ENCODE results near the gene NUTM2A. TPM values are rescaled to one million over a fixed set of nuclear protein-coding genes. Genes with fewer than 3 reads are reported as not detected.
"Not testable (repeated sequence)": the region's sequence is repeated elsewhere in the genome, so short reads cannot be mapped to it uniquely, and the experiment has no call there.

NUTM2A gene
- 1 to 10 TPM; 1.9 to 5.1 (median 3.5) TPM for polyA plus RNA-seq (ENCODE audit: insufficient read depth in 1 of 5, insufficient read length in 5 of 5, low replicate concordance in 1 of 5)
- long read RNA-seq, donor 1, partial matches to known transcripts = 7 of 13 reads
- long read RNA-seq, donor 1, other reads (novel, unspliced or antisense) = 6 of 13 reads
- long read RNA-seq, donor 2, partial matches to known transcripts = 7 of 13 reads
- long read RNA-seq, donor 2, other reads (novel, unspliced or antisense) = 5 of 13 reads
- long read RNA-seq, donor 3 = 0 reads
- long read RNA-seq, donor 4, partial matches to known transcripts = 7 of 7 reads
- long read RNA-seq, donor 4, other reads (novel, unspliced or antisense) = 0 of 7 reads
- long read RNA-seq, donor 5, partial matches to known transcripts = 8 of 8 reads
- long read RNA-seq, donor 5, other reads (novel, unspliced or antisense) = 0 of 8 reads
- long read RNA-seq, donor 6 = 0 reads
- long read RNA-seq, donor 7, partial matches to known transcripts = 5 of 5 reads
- long read RNA-seq, donor 7, other reads (novel, unspliced or antisense) = 0 of 5 reads
- long read RNA-seq, donor 8 = 0 reads

DNA sequence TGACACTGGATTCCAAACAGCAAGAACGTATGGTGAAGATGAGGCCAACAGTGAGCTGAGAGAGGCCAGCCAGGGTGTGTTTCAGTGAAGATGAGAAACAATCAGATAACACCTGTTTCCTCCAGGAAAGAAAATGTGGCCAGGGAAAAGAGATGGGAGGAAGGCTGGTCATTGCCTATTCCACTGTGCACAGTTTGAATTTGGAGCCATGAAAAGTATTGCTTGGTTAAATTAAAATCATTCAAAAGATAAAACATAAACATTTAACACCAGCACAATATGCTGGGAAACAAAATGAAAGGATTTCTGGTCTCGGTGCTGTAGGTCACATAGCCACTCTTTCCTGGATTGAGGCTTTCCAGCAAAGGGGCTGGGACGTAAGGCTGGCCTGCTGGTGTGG, at the start of gene NUTM2A:
TSS of gene NUTM2A (plus strand) at position 301 of the 400 bp plus-strand sequence. CDS start 383 bp downstream, outside the sequence.
- not testable (repeated sequence) for DNase-seq

- DNase-seq = not testable (repeated sequence)
These were observed 47.7 kb upstream of the NUTM2A start for GRCh38 chr10:87177587-87177986.

- not testable (repeated sequence) for DNase-seq
These were observed 40.8 kb upstream of the NUTM2A start for GRCh38 chr10:87184421-87184820.

DNA sequence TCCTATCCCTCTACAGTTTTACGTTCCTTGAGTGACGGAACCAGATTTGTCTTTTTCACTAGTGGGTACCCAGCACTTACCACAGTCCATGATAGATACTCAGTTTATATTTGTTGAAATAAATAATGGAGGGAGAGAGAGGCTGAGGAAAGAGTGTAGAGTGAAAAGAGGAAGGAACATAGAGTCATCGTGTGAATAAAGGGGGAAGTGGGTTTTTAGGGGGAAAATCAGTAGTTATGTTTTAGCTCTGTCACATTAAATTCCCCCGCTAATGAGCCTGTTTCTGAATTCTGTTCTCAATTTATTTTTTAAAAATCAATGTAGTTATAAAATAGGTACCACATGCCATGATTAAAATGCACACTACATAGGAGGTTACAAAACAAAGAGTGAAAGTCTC, 39.2 kb upstream of the NUTM2A start:
- DNase-seq = not testable (repeated sequence)

GRCh38 chr10:87187573-87187972, 37.7 kb upstream of the NUTM2A start:
- DNase-seq = not testable (repeated sequence)

- not testable (repeated sequence) for DNase-seq
These were observed 33.4 kb upstream of the NUTM2A start for GRCh38 chr10:87191841-87192240.

GRCh38 chr10:87200924-87201323, 24.3 kb upstream of the NUTM2A start:
- not testable (repeated sequence) for DNase-seq

GRCh38 chr10:87204801-87205200, 20.4 kb upstream of the NUTM2A start:
- not testable (repeated sequence) for DNase-seq

DNA sequence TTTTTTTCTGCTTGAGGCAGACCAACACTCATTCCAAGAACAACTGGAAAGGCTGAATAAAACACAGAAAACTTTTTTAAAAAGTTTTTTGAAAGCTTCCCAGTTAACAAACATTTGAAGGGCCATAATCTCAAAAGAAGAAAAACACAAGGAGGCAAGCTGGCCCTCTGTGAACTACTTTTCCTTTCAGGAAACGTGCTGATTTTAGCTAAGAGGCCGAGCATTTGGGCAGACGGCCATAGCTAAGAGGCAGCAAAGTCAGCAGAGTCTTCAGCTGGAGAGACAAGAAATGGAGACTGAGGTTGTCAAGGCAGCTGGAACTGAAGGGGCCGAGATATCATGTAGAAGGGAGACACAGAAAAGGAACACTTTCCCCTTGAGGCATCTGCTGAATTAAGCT, 18.3 kb upstream of the NUTM2A start:
- DNase-seq = not testable (repeated sequence)

GRCh38 chr10:87210309-87210708, 14.9 kb upstream of the NUTM2A start:
- DNase-seq = not testable (repeated sequence)

DNA sequence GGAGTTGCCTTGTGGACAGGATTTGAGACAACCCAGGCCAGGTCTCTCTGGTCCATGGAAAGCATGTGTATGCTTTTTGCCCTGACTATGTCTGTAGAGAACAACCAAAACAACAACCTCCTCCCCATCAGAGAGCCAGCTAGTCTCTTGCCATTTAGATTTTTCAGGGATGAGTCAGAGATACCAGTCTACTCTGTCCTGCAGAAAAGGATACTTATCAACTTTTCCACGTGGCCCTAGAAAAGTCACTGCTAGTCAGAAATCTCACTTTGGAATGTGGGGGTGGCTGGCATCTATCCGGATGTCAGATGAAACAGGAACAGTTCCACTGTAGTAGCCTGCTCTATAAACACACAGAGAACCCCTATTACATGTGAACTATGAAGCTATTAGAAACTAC, 13.4 kb upstream of the NUTM2A start:
- not testable (repeated sequence) for DNase-seq

GRCh38 chr10:87213150-87213765, 12.0 kb upstream of the NUTM2A start:
- not testable (repeated sequence) for DNase-seq

DNA sequence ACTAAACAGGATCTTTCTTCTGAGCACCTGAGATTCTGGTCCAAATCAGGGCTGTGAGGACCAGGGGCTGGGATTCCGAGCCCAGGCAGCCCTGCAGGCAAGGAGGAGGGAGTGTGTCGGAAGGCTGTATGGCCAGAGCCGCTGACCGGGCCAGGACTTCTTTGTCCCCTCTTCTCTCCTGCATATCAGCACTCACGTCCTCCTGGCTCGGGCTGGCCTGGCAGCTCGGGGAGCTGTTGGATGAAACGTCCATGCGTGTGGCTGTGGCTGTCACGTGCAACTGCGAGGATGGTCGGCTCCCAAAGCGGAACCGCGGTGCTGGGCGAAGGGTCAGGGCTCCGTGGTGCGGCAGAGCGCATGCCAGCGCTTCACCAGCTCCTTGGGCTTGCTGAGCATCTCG, 11.4 kb upstream of the NUTM2A start:
- not testable (repeated sequence) for DNase-seq

- DNase-seq = not testable (repeated sequence)
These were observed 9.1 kb upstream of the NUTM2A start for GRCh38 chr10:87216120-87216519.

DNA sequence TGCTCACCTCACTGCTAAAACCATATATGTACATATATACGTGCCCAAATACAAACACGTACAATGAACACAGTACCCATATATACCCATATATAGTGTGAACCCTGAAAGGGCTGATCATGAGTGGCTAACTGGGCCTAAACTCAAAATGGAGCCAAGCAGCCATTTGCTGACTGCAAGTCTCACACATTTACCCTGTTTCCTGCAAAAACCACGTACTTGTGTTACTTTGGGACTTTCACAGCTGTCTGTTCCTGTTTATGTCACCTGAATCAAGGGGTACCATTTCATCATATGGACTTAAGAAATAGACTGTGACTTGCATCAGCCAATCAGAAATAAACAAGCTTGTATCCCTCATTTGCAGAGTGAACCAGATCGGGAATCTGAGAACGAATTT, 5.9 kb upstream of the NUTM2A start:
- not testable (repeated sequence) for DNase-seq

- not testable (repeated sequence) for DNase-seq
These were observed 2.5 kb upstream of the NUTM2A start for GRCh38 chr10:87222789-87223188.

- DNase-seq = not testable (repeated sequence)
These were observed 3.0 kb downstream of the NUTM2A start for GRCh38 chr10:87228247-87228646.

GRCh38 chr10:87229211-87229610, 4.0 kb downstream of the NUTM2A start:
- DNase-seq = not testable (repeated sequence)

DNA sequence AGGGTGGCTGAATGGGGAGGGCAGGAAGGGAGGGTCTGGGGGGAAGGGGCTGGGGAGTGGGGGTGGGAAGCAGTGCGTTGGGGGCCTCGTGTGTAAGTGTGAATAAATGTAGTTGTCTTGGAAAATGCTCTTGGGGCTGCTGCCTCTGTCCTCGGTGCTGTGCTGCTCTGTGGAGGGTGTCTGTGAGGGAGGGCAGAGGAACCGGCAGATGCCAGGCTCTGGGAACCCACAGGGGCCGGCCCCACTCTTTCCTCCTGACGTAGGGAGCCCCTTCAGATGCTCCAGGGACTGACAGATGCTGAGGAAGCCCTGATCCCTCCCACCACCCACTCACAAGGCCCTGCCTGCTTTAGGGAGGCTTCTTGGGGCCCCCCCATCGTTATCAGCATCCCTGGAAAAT, 9.6 kb downstream of the NUTM2A start:
- not testable (repeated sequence) for DNase-seq

- DNase-seq = not testable (repeated sequence)
These were observed 12.0 kb downstream of the NUTM2A start for GRCh38 chr10:87237244-87237643.

DNA sequence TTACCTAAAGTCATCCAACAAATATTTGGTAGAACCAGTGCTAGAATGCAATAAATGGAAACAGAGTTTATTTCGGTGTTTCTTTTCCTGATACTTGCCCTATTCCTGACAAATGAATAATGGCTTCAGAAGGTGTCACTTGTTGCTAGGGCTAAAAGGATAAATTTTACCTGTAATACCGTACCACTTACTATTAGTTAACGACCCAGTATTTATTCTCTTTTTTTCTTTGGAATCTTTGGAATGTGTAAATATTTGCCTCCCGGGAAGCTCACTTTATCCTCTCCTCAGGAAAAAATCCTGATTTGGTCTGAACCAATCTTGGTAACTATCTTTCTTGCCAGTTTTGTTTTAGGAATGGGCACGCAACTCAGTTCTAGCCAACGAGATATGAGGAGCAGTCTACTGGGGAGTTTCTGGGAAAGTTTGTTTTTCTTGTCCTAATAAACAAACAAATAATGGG, 14.1 kb downstream of the NUTM2A start:
- not testable (repeated sequence) for DNase-seq

GRCh38 chr10:87242192-87242591, 16.9 kb downstream of the NUTM2A start:
- DNase-seq = not testable (repeated sequence)
